Measurements from ENCODE around the gene DIS3L2. TPM values are rescaled to one million over a fixed set of nuclear protein-coding genes. Genes with fewer than 3 reads are reported as not detected.

Gene DIS3L2
- polyA plus RNA-seq, 1 experiment, result 8.2 TPM

DNA sequence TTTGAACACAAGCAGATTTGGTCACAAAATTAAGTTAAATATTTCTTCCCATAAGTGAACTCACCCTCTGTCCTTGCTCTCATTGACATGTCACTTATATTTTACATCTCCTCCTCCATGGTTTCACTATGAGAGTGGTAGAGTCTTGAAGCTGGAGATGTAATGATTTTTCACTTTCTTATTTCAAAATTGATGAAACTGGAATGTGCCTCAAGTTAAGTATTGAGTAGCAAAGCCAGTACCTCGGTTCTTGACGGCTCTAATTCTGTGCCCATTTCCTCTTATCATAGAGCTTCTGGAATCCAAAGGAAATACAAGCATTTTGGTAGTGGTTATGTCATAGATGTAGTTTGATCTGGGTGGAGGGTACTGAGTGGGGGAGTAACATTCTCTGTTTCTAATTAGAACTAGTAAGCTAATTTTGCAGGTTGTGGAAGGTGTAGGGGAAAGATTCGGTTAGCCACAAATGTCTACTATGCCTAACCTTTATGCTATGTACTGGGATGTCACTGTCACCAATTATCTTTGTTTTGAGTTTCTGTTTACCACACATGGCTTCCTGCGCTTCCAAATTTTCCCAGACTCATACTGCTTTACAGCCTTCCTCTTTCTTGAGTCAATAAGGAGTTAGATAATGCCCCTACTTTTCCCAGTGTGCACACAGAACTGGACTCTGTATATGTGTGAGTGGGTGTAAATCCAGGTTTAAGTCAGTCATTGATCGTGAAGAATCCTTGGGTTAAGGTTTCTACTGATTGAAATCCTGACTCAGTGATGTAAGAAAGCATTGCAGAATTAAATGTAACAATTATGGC is 96.8 kb downstream of the DIS3L2 start:
- Histone ChIP-seq H3K27ac (ENCODE audit: low read depth, low read length) (no peak overlapping the region), H3K4me3 (ENCODE audit: low read depth, low read length) (no peak overlapping the region), H3K27me3 (ENCODE audit: control insufficient read depth, insufficient read depth, low read length) (no peaks in the 10 kb centered on the region), H3K9me3 (ENCODE audit: control insufficient read depth, insufficient read depth, low read length) (no peaks in the 10 kb centered on the region)
- POLR2A ChIA-PET, result no interaction called here
- CTCF ChIA-PET, result no interaction called here
- no peak for DNase-seq (ENCODE audit: low read depth, low spot score)
- TF ChIP-seq CTCF (IDR thresholded peaks at IDR 0.05; ENCODE audit: low read depth, low read length), result no peak

GRCh38 chr2:232058931-232059330 is 97.4 kb downstream of the DIS3L2 start:
- Histone ChIP-seq H3K27ac (ENCODE audit: low read depth, low read length) (no peak overlapping the region), H3K4me3 (ENCODE audit: low read depth, low read length) (no peak overlapping the region), H3K9me3 (ENCODE audit: control insufficient read depth, insufficient read depth, low read length) (no peaks in the 10 kb centered on the region), H3K27me3 (ENCODE audit: control insufficient read depth, insufficient read depth, low read length) (no peaks in the 10 kb centered on the region)
- ChIA-PET POLR2A (no interaction called here), CTCF (no interaction called here)
- DNase-seq (ENCODE audit: low read depth, low spot score), result no peak
- TF ChIP-seq CTCF (IDR thresholded peaks at IDR 0.05; ENCODE audit: low read depth, low read length), result no peak

DNA sequence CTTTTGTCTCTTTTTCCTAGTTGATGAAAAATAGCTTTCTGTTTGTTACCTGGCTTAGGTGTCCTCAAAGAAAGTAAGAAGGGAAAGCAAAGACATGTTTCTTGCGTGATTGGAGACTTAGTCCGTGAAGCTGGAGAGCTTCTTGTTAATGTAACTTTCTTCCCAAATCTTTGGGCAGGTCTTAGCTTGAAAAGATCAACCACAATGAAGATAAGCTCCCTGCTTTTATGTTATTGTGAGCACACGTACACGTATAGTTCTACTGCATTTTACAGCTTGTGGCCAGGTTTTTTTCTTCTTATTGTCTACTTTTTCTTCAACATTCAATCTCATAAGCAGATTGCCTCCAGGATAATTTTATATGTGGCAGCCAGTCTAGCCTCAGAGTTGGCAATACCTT is 99.8 kb downstream of the DIS3L2 start:
- no peak for DNase-seq (ENCODE audit: low read depth, low spot score)
- ChIA-PET POLR2A (no interaction called here), CTCF (no interaction called here)
- Histone ChIP-seq H3K27me3 (ENCODE audit: control insufficient read depth, insufficient read depth, low read length) (no peaks in the 10 kb centered on the region), H3K27ac (ENCODE audit: low read depth, low read length) (no peak overlapping the region), H3K4me3 (ENCODE audit: low read depth, low read length) (no peak overlapping the region), H3K9me3 (ENCODE audit: control insufficient read depth, insufficient read depth, low read length) (no peaks in the 10 kb centered on the region)
- no peak for TF ChIP-seq CTCF (IDR thresholded peaks at IDR 0.05; ENCODE audit: low read depth, low read length)

DNA sequence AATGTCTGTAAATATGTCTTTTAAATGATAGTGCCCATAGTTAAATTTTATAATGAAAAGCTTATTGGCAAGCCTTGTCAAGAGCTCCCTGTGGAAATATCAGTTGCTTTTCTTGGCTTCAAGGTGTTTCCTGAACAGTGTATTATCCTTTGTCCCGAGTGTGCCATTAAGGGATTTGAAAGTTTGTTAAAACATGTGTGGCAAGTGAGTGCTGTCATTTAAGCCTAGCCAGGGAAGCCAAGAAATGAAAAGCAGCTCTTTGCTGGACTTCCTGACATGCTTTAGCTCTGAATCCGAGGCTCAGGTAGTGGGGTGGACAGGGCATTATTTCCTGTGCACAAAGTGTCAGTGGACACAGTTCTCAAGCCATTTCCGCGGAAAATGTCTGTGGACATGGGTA is 111.5 kb downstream of the DIS3L2 start:
- H3K27ac ChIP-seq (ENCODE audit: low read depth, low read length), result no peak overlapping the region
- no peak for TF ChIP-seq CTCF (IDR thresholded peaks at IDR 0.05; ENCODE audit: low read depth, low read length)
- DNase-seq (ENCODE audit: low read depth, low spot score), result no peak
- H3K9me3 ChIP-seq (ENCODE audit: control insufficient read depth, insufficient read depth, low read length), result no peaks in the 10 kb centered on the region
- no peak overlapping the region for H3K4me3 ChIP-seq (ENCODE audit: low read depth, low read length)
- H3K27me3 ChIP-seq (ENCODE audit: control insufficient read depth, insufficient read depth, low read length), result no peaks in the 10 kb centered on the region
- ChIA-PET POLR2A (no interaction called here), CTCF (no interaction called here)

- POLR2A ChIA-PET, result no interaction called here
Observed at GRCh38 chr2:232073699-232074098, 112.2 kb downstream of the DIS3L2 start.

More at GRCh38 chr2:232073699-232074098, 112.2 kb downstream of the DIS3L2 start:
- CTCF ChIA-PET, result no interaction called here
- no peaks in the 10 kb centered on the region for H3K9me3 ChIP-seq (ENCODE audit: control insufficient read depth, insufficient read depth, low read length)
- H3K27ac ChIP-seq (ENCODE audit: low read depth, low read length), result no peak overlapping the region
- no peak for TF ChIP-seq CTCF (IDR thresholded peaks at IDR 0.05; ENCODE audit: low read depth, low read length)
- no peaks in the 10 kb centered on the region for H3K27me3 ChIP-seq (ENCODE audit: control insufficient read depth, insufficient read depth, low read length)
- no peak for DNase-seq (ENCODE audit: low read depth, low spot score)
- no peak overlapping the region for H3K4me3 ChIP-seq (ENCODE audit: low read depth, low read length)

All from AG04450 (cell line).